Purkinje cell (primary cell): ENCODE data around the gene NME9. TPM values are rescaled to one million over a fixed set of nuclear protein-coding genes. Genes with fewer than 3 reads are reported as not detected.

Experiments used
- polyA plus RNA-seq: library from polyadenylated mRNA; unstranded; fragments of >200 nt; fragmentation: Nextera tagmentation; gene quantifications from 2 replicates; pipeline ENCODE4 v1.2.1, GENCODE V29; 2014

NME9 gene
- 5.3 and 6.2 TPM in 2 replicates for polyA plus RNA-seq

GRCh38 chr3:138329127-138329983 is at the start of gene NME9:
Gene NME9, minus strand, starts transcription at chr3:138329851. Its CDS starts 516 bp downstream, at chr3:138329335.

GRCh38 chr3:138347960-138348753 is 18.5 kb upstream of the NME9 start, which contains the start of gene MRAS:
Gene MRAS, plus strand, starts transcription at chr3:138348579. Its CDS starts 24,305 bp downstream, at chr3:138372884.

Other genes with a start within 250 kb of the NME9 start
- not detected in 2 replicates for gene DZIP1L, start 214.2 kb downstream of the NME9 start, polyA plus RNA-seq
- not detected in 2 replicates for gene A4GNT, start 197.5 kb downstream of the NME9 start, polyA plus RNA-seq
- 7.1 and 7.7 TPM in 2 replicates for gene DBR1, start 154.9 kb downstream of the NME9 start, polyA plus RNA-seq
- gene ARMC8, start 142.6 kb downstream of the NME9 start, polyA plus RNA-seq: 34.8 and 59.0 TPM in 2 replicates
- 22.5 and 24.3 TPM in 2 replicates for gene MRAS, start 18.7 kb upstream of the NME9 start, polyA plus RNA-seq
- 5.1 and 12.4 TPM in 2 replicates for gene ESYT3, start 104.8 kb upstream of the NME9 start, polyA plus RNA-seq